ENCODE measurements around the gene KLRK1.
"Not testable (repeated sequence)": the region's sequence is repeated elsewhere in the genome, so short reads cannot be mapped to it uniquely, and the experiment has no call there.

The KLRK1 gene

GRCh38 chr12:10389904-10390303 is at the start of gene KLRK1:
Gene KLRK1 (minus strand): TSS chr12:10390041. CDS start chr12:10388810, 1,231 bp downstream.
- no peak for DNase-seq (ENCODE audit: low read depth)

- not testable (repeated sequence) for DNase-seq (ENCODE audit: low read depth)
Observed at GRCh38 chr12:10437601-10438000, 47.8 kb upstream of the KLRK1 start.

GRCh38 chr12:10435816-10436215 is 46.0 kb upstream of the KLRK1 start, which contains the start of gene KLRC2:
Gene KLRC2 (minus strand): TSS chr12:10436010. CDS start chr12:10435986, 24 bp downstream.
- DNase-seq (ENCODE audit: low read depth), result peak; percentile 4

- not testable (repeated sequence) for DNase-seq (ENCODE audit: low read depth)
Observed at GRCh38 chr12:10430623-10431022, 40.8 kb upstream of the KLRK1 start.

- not testable (repeated sequence) for DNase-seq (ENCODE audit: low read depth)
Observed at GRCh38 chr12:10425938-10426337, 36.1 kb upstream of the KLRK1 start.

GRCh38 chr12:10424260-10424899 is 34.5 kb upstream of the KLRK1 start:
- not testable (repeated sequence) for DNase-seq (ENCODE audit: low read depth)

- DNase-seq (ENCODE audit: low read depth), result not testable (repeated sequence)
Observed at GRCh38 chr12:10422159-10422558, 32.3 kb upstream of the KLRK1 start.

- not testable (repeated sequence) for DNase-seq (ENCODE audit: low read depth)
Observed at GRCh38 chr12:10420334-10420733, 30.5 kb upstream of the KLRK1 start, which contains the start of gene KLRC3. Gene KLRC3 (minus strand): TSS chr12:10420595. CDS start chr12:10420550, 45 bp downstream.

GRCh38 chr12:10409392-10409791 is 19.6 kb upstream of the KLRK1 start, which contains the start of gene KLRC4:
Gene KLRC4 (minus strand): TSS chr12:10409757. CDS start chr12:10409575, 182 bp downstream.
- DNase-seq (ENCODE audit: low read depth), result peak; percentile 33

- DNase-seq (ENCODE audit: low read depth), result no peak
Observed at GRCh38 chr12:10408842-10409241, 19.0 kb upstream of the KLRK1 start.

GRCh38 chr12:10406725-10407124 is 16.9 kb upstream of the KLRK1 start:
- no peak for DNase-seq (ENCODE audit: low read depth)

GRCh38 chr12:10405294-10405693 is 15.5 kb upstream of the KLRK1 start:
- DNase-seq (ENCODE audit: low read depth), result no peak

- DNase-seq (ENCODE audit: low read depth), result no peak
Observed at GRCh38 chr12:10404798-10405197, 15.0 kb upstream of the KLRK1 start.

GRCh38 chr12:10400829-10401228 is 11.0 kb upstream of the KLRK1 start:
- no peak for DNase-seq (ENCODE audit: low read depth)

- no peak for DNase-seq (ENCODE audit: low read depth)
Observed at GRCh38 chr12:10398168-10398567, 8.3 kb upstream of the KLRK1 start.

- no peak for DNase-seq (ENCODE audit: low read depth)
Observed at GRCh38 chr12:10397296-10397695, 7.5 kb upstream of the KLRK1 start.

- DNase-seq (ENCODE audit: low read depth), result not testable (repeated sequence)
Observed at GRCh38 chr12:10396176-10396575, 6.3 kb upstream of the KLRK1 start.

- no peak for DNase-seq (ENCODE audit: low read depth)
Observed at GRCh38 chr12:10395390-10395998, 5.7 kb upstream of the KLRK1 start.

GRCh38 chr12:10394531-10395152 is 4.8 kb upstream of the KLRK1 start:
- DNase-seq (ENCODE audit: low read depth), result not testable (repeated sequence)

- no peak for DNase-seq (ENCODE audit: low read depth)
Observed at GRCh38 chr12:10393291-10393690, 3.5 kb upstream of the KLRK1 start.

- peak; percentile 78 for DNase-seq (ENCODE audit: low read depth)
Observed at GRCh38 chr12:10392394-10392930, 2.6 kb upstream of the KLRK1 start.

- not testable (repeated sequence) for DNase-seq (ENCODE audit: low read depth)
Observed at GRCh38 chr12:10390991-10391390, 1.1 kb upstream of the KLRK1 start.

Measured in CMK (cell line).